ENCODE data around the gene ITGA8. TPM values are rescaled to one million over a fixed set of nuclear protein-coding genes. Genes with fewer than 3 reads are reported as not detected.

ITGA8 gene
- total and polyA plus RNA-seq, 4 donors = 4.7 to 55.2 (median 10.7) TPM

- no peak for DNase-seq (ENCODE audit: low read depth in 4 of 6, low spot score in 6 of 6)
- H3K9me3 ChIP-seq (ENCODE audit: control insufficient read depth, insufficient read depth, low read length) = no peaks in the 10 kb centered on the region
- no peaks in the 10 kb centered on the region for H3K36me3 ChIP-seq (ENCODE audit: control insufficient read depth, insufficient read depth, low read length)
- no CpG with 5 or more reads among the region's 13 CpGs for WGBS (ENCODE audit: insufficient coverage)
- H3K27me3 ChIP-seq (ENCODE audit: control insufficient read depth, insufficient read depth, low read length) = peaks cover 25% of the 10 kb centered on the region
- H3K4me1 ChIP-seq (ENCODE audit: control insufficient read depth, insufficient read depth, low read length) = peaks cover 19% of the 10 kb centered on the region
- H3K4me3 ChIP-seq (ENCODE audit: low read depth, low read length) = no peak overlapping the region
- no peak overlapping the region for H3K27ac ChIP-seq (ENCODE audit: low read depth, low read length)
These were observed 1.0 kb upstream of the ITGA8 start for GRCh38 chr10:15720635-15721287.

DNA sequence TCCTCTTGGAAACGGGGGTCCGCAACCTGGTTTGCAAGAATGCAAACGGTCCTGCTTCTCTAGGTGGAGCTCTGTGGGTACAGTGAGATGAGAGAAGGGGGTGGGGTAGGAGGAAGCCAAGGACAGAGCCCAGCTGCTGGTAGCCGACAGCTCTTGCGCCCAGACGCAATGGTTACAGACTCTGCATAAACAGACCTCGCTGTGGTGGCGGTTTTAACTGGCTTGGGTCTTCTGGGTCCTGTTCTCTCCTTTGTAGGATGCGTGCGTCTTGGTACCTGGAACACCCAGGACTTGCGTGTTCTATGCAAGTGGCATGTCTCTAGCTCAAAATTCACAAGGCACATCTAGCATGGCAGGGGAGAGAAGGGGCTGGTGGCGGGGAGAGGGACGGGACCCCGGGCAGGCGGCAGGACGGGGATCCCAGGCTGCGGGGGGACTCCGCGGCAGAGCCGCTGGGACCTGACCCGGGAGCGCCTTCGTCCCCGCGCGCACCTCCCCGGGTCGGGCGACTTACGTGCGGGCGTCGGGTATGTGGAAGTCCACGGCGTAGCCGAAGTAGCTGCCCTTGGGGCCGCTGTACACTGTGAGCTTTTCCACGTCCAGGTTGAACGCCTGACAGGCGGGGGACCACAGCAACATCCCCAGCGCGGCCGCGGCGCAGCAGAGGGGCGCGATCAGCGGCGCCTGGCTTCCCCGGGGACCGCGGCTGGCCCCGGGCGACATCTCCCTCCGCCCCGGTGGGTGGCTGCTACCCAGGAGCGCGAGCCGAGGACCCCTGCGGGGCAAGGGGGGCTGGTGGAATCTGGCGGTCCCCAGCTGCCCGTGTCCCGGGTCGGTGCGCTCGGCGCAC, 448 bp downstream of the ITGA8 start:
- peaks cover 19% of the 10 kb centered on the region for H3K4me1 ChIP-seq (ENCODE audit: control insufficient read depth, insufficient read depth, low read length)
- no peaks in the 10 kb centered on the region for H3K9me3 ChIP-seq (ENCODE audit: control insufficient read depth, insufficient read depth, low read length)
- peak overlapping the region; percentile 48 for H3K27ac ChIP-seq (ENCODE audit: low read depth, low read length)
- peak overlapping the region; percentile 32 for H3K4me3 ChIP-seq (ENCODE audit: low read depth, low read length)
- peaks cover 25% of the 10 kb centered on the region for H3K27me3 ChIP-seq (ENCODE audit: control insufficient read depth, insufficient read depth, low read length)
- H3K36me3 ChIP-seq (ENCODE audit: control insufficient read depth, insufficient read depth, low read length) = no peaks in the 10 kb centered on the region
- DNase-seq (ENCODE audit: low read depth in 4 of 6, low spot score in 6 of 6) = peak in 2 of 6 donors; percentile 45 to 75
- under 1% methylated on average over 67 of the region's 67 CpGs for WGBS (ENCODE audit: insufficient coverage)

- Histone ChIP-seq H3K27ac (ENCODE audit: low read depth, low read length) (peak overlapping the region; percentile 48), H3K4me3 (ENCODE audit: low read depth, low read length) (peak overlapping the region; percentile 32), H3K36me3 (ENCODE audit: control insufficient read depth, insufficient read depth, low read length) (no peaks in the 10 kb centered on the region), H3K27me3 (ENCODE audit: control insufficient read depth, insufficient read depth, low read length) (peaks cover 25% of the 10 kb centered on the region), H3K9me3 (ENCODE audit: control insufficient read depth, insufficient read depth, low read length) (no peaks in the 10 kb centered on the region), H3K4me1 (ENCODE audit: control insufficient read depth, insufficient read depth, low read length) (peaks cover 19% of the 10 kb centered on the region)
- no peak for DNase-seq (ENCODE audit: low read depth in 4 of 6, low spot score in 6 of 6)
- 17% methylated on average over 17 of the region's 17 CpGs for WGBS (ENCODE audit: insufficient coverage)
These were observed 1.1 kb downstream of the ITGA8 start for GRCh38 chr10:15718694-15719048.

GRCh38 chr10:15715619-15716227, 4.0 kb downstream of the ITGA8 start:
- DNase-seq (ENCODE audit: low read depth in 4 of 6, low spot score in 6 of 6) = peak in 1 of 6 donors; percentile 32
- peaks cover 21% of the 10 kb centered on the region for H3K27me3 ChIP-seq (ENCODE audit: control insufficient read depth, insufficient read depth, low read length)
- no peak overlapping the region for H3K27ac ChIP-seq (ENCODE audit: low read depth, low read length)
- no peaks in the 10 kb centered on the region for H3K9me3 ChIP-seq (ENCODE audit: control insufficient read depth, insufficient read depth, low read length)
- no peaks in the 10 kb centered on the region for H3K36me3 ChIP-seq (ENCODE audit: control insufficient read depth, insufficient read depth, low read length)
- 59% methylated on average over 3 of the region's 5 CpGs for WGBS (ENCODE audit: insufficient coverage)
- H3K4me1 ChIP-seq (ENCODE audit: control insufficient read depth, insufficient read depth, low read length) = peaks cover 19% of the 10 kb centered on the region
- H3K4me3 ChIP-seq (ENCODE audit: low read depth, low read length) = no peak overlapping the region

DNA sequence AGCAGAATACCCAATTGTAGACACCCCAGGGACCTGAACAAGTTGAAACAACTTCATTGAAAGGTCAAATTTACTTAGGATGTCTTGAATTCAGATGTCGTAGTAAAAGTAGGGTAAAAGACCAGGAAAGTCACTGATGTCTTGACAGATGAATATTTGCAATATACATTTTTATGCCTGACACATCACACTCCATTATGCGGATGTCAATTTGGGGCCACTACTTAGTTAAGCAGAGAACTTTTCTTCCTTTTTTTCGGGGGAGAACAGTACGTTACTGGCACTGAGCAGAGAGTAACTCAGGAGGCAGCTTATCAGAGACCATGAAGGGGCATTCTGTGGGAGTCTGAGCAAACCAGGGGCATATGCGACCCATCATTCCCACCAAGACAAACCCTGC, 4.9 kb downstream of the ITGA8 start:
- Histone ChIP-seq H3K36me3 (ENCODE audit: control insufficient read depth, insufficient read depth, low read length) (no peaks in the 10 kb centered on the region), H3K9me3 (ENCODE audit: control insufficient read depth, insufficient read depth, low read length) (no peaks in the 10 kb centered on the region), H3K4me3 (ENCODE audit: low read depth, low read length) (no peak overlapping the region), H3K27ac (ENCODE audit: low read depth, low read length) (no peak overlapping the region), H3K4me1 (ENCODE audit: control insufficient read depth, insufficient read depth, low read length) (peaks cover 12% of the 10 kb centered on the region), H3K27me3 (ENCODE audit: control insufficient read depth, insufficient read depth, low read length) (peaks cover 12% of the 10 kb centered on the region)
- WGBS (ENCODE audit: insufficient coverage) = 80% methylated on average over 2 of the region's 5 CpGs
- DNase-seq (ENCODE audit: low read depth in 4 of 6, low spot score in 6 of 6) = no peak

DNA sequence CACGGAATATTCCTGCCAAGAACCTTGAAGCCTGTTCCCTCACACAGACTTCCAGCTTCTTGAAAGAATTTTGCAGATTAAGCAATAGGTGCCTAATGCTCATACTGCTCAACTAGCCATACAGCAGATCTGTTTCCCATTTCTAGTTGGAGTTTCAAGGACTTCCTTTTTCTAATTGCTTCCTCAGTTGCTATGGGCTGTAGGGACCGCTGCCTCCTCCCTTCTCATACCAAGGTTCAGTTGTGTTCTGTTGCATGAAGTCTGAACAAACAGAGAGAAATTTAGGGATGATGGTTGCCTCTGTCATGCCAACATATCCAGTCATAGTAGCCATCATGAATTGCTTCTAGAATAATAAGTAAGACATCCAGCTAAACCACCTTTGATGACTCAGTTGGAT, 6.8 kb downstream of the ITGA8 start:
- H3K27me3 ChIP-seq (ENCODE audit: control insufficient read depth, insufficient read depth, low read length) = no peaks in the 10 kb centered on the region
- H3K27ac ChIP-seq (ENCODE audit: low read depth, low read length) = no peak overlapping the region
- no peak for DNase-seq (ENCODE audit: low read depth in 4 of 6, low spot score in 6 of 6)
- no peak overlapping the region for H3K4me3 ChIP-seq (ENCODE audit: low read depth, low read length)
- 100% methylated on average over 1 of the region's 2 CpGs for WGBS (ENCODE audit: insufficient coverage)
- H3K4me1 ChIP-seq (ENCODE audit: control insufficient read depth, insufficient read depth, low read length) = no peaks in the 10 kb centered on the region
- no peaks in the 10 kb centered on the region for H3K9me3 ChIP-seq (ENCODE audit: control insufficient read depth, insufficient read depth, low read length)
- no peaks in the 10 kb centered on the region for H3K36me3 ChIP-seq (ENCODE audit: control insufficient read depth, insufficient read depth, low read length)

DNA sequence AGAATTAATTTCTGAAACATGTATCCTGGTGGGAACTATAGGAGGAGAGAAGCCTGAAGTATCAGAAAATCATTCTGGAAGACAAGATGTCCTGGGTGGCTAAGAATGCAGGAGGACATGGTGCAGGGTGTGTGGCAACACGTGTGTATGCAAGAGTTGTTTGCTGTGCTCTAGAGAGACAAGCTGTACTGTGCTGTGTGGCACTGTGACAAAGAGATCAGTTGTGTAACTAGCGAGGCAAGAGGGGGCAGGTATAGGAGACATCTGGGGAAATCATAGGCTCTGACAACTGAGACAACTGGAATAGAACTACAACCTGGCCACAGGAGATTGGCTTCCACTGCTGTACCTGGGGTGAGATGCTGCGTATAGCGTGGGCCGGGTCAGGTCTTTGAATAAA, 9.3 kb downstream of the ITGA8 start:
- no peak for DNase-seq (ENCODE audit: low read depth in 4 of 6, low spot score in 6 of 6)
- WGBS (ENCODE audit: insufficient coverage) = 73% methylated on average over 5 of the region's 5 CpGs
- Histone ChIP-seq H3K27ac (ENCODE audit: low read depth, low read length) (no peak overlapping the region), H3K4me1 (ENCODE audit: control insufficient read depth, insufficient read depth, low read length) (no peaks in the 10 kb centered on the region), H3K4me3 (ENCODE audit: low read depth, low read length) (no peak overlapping the region), H3K36me3 (ENCODE audit: control insufficient read depth, insufficient read depth, low read length) (no peaks in the 10 kb centered on the region), H3K9me3 (ENCODE audit: control insufficient read depth, insufficient read depth, low read length) (no peaks in the 10 kb centered on the region), H3K27me3 (ENCODE audit: control insufficient read depth, insufficient read depth, low read length) (no peaks in the 10 kb centered on the region)

DNA sequence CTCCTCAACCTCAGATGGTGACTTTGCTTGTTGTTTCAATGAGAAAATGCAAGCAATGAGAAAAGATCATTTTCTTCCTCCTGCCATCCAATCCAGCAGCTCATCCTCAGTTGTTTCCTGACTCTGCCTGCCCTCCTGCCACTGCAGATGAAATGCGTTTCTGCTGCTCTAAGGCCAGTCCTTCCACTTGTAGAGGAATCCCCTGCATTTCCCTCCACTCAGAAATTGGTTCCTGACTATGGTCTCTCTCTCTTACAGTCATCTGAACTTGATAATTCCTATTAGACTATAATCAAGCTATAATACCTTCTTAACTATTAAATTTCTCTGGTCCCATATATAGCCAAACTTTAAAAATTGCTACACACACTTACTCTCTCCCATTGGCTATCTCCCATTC, 14.4 kb downstream of the ITGA8 start:
- no peak for DNase-seq (ENCODE audit: low read depth in 4 of 6, low spot score in 6 of 6)
- Histone ChIP-seq H3K27ac (ENCODE audit: low read depth, low read length) (no peak overlapping the region), H3K36me3 (ENCODE audit: control insufficient read depth, insufficient read depth, low read length) (no peaks in the 10 kb centered on the region), H3K9me3 (ENCODE audit: control insufficient read depth, insufficient read depth, low read length) (no peaks in the 10 kb centered on the region), H3K27me3 (ENCODE audit: control insufficient read depth, insufficient read depth, low read length) (no peaks in the 10 kb centered on the region), H3K4me3 (ENCODE audit: low read depth, low read length) (no peak overlapping the region), H3K4me1 (ENCODE audit: control insufficient read depth, insufficient read depth, low read length) (no peaks in the 10 kb centered on the region)
- 100% methylated on average over 1 of the region's 1 CpG for WGBS (ENCODE audit: insufficient coverage)

DNA sequence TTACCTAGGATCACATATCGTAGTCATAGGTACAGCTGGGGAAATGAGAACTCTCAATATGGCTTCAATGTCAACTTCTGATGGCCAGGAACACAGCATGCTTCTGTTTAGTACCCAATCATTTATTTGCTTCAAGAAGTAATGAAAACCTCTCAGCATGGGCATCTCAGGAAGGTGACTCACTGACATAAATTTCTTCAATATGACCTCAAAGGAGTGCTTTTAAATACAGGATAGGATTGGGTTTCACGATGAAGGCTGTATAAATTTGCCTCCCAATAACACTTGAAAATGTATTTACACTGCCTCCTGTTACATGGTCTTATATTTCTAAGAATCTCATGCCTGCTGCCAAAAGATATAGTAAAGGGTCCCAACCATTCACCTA, 15.1 kb downstream of the ITGA8 start:
- H3K4me1 ChIP-seq (ENCODE audit: control insufficient read depth, insufficient read depth, low read length) = no peaks in the 10 kb centered on the region
- H3K9me3 ChIP-seq (ENCODE audit: control insufficient read depth, insufficient read depth, low read length) = no peaks in the 10 kb centered on the region
- no peak overlapping the region for H3K4me3 ChIP-seq (ENCODE audit: low read depth, low read length)
- H3K36me3 ChIP-seq (ENCODE audit: control insufficient read depth, insufficient read depth, low read length) = no peaks in the 10 kb centered on the region
- no peaks in the 10 kb centered on the region for H3K27me3 ChIP-seq (ENCODE audit: control insufficient read depth, insufficient read depth, low read length)
- WGBS (ENCODE audit: insufficient coverage) = no CpG with 5 or more reads among the region's 2 CpGs
- no peak overlapping the region for H3K27ac ChIP-seq (ENCODE audit: low read depth, low read length)
- DNase-seq (ENCODE audit: low read depth in 4 of 6, low spot score in 6 of 6) = no peak
